WTC11 (cell line): ENCODE data around the gene NUP214. TPM values are rescaled to one million over a fixed set of nuclear protein-coding genes. Genes with fewer than 3 reads are reported as not detected.

Experiments used
- ATAC-seq: fragments of 200-7000 bp; cut with Tn5 transposase; 2 replicates; pipeline ENCODE4 v1.10.0; 2021; ENCODE audit warnings: mild to moderate bottlenecking, moderate library complexity
- CTCF ChIA-PET: fragments of 300-600 bp; sonication (Branson Sonifier 250); formaldehyde crosslinking; loops from one replicate; lab custom pipeline; 2021; ENCODE audit warnings: antibody characterized with exemption; lab: Charles Lee
- POLR2A ChIA-PET: fragments of 350-600 bp; sonication (Branson Sonifier 250); formaldehyde crosslinking; loops from one replicate; lab custom pipeline; 2021; ENCODE audit warnings: antibody characterized with exemption; lab: Charles Lee
- DNase-seq: peaks from one replicate; pipeline ENCODE4 v3.0.0; 2021; ENCODE audit warnings: low spot score
- H3K27ac Mint-ChIP-seq: 2 replicates; pipeline ENCODE4 v1.8.0; 2021; ENCODE audit warnings: mixed read lengths
- H3K27me3 Mint-ChIP-seq: 2 replicates; pipeline ENCODE4 v1.8.0; 2021; ENCODE audit warnings: low read depth, mild to moderate bottlenecking, moderate library complexity, mixed read lengths
- H3K36me3 Mint-ChIP-seq: 2 replicates; pipeline ENCODE4 v1.8.0; 2021; ENCODE audit warnings: mixed read lengths
- H3K4me1 Mint-ChIP-seq: 2 replicates; pipeline ENCODE4 v1.8.0; 2022; ENCODE audit warnings: mixed read lengths
- H3K4me3 Mint-ChIP-seq: 2 replicates; pipeline ENCODE4 v1.8.0; 2021; ENCODE audit warnings: mild to moderate bottlenecking, moderate library complexity, mixed read lengths
- H3K9me3 Mint-ChIP-seq: 2 replicates; pipeline ENCODE4 v1.8.0; 2021; ENCODE audit warnings: mixed read lengths
- EMX1 ChIP-seq: fragments of 250-450 bp; sonication (Bioruptor Pico); IDR thresholded peaks from 2 replicates; pipeline ENCODE4 v1.8.0; 2021; ENCODE audit warnings: mild to moderate bottlenecking
- NR1H2 ChIP-seq: sonication (generic); formaldehyde crosslinking; IDR thresholded peaks from 2 replicates; pipeline ENCODE4 v1.9.0; 2021; ENCODE audit warnings: mild to moderate bottlenecking, moderate library complexity, missing genetic modification reagents
- SMAD4 ChIP-seq: sonication (generic); formaldehyde crosslinking; IDR thresholded peaks from 2 replicates; pipeline ENCODE4 v1.8.0; 2022; ENCODE audit warnings: mild to moderate bottlenecking, missing genetic modification reagents
- ZNF138 ChIP-seq: sonication (generic); formaldehyde crosslinking; conservative IDR thresholded peaks from 2 replicates; pipeline ENCODE4 v1.8.1; 2022; ENCODE audit warnings: mild to moderate bottlenecking, moderate library complexity, missing genetic modification reagents
- ZNF263 ChIP-seq: sonication (generic); formaldehyde crosslinking; IDR thresholded peaks from 2 replicates; pipeline ENCODE4 v1.8.1; 2022; ENCODE audit warnings: low read depth, mild to moderate bottlenecking, moderate library complexity, missing genetic modification reagents
- ZNF416 ChIP-seq: fragments of 250-450 bp; sonication (Bioruptor Pico); IDR thresholded peaks from 2 replicates; pipeline ENCODE4 v1.9.0; 2021; ENCODE audit warnings: mild to moderate bottlenecking, inconsistent platforms
- ZNF423 ChIP-seq: fragments of 250-450 bp; sonication (Bioruptor Pico); IDR thresholded peaks from 2 replicates; pipeline ENCODE4 v2.1.2; 2022; ENCODE audit warnings: mild to moderate bottlenecking, moderate library complexity
- total RNA-seq: library from RNA; stranded (reverse); gene quantifications from 3 replicates; pipeline ENCODE4 v1.2.3, GENCODE V29; 2021
- TF ChIP-seq, protein P1 (sequence below): fragments of 250-450 bp; sonication (Bioruptor Pico); IDR thresholded peaks from 2 replicates; pipeline ENCODE4 v1.8.0; 2021; ENCODE audit warnings: mild to moderate bottlenecking
- TF ChIP-seq, protein P2 (sequence below): fragments of 200-600 bp; IDR thresholded peaks from 2 replicates; pipeline ENCODE4 v1.8.0; 2022; ENCODE audit warnings: antibody characterized with exemption
- TF ChIP-seq, protein P3 (sequence below): sonication (generic); formaldehyde crosslinking; IDR thresholded peaks from 2 replicates; pipeline ENCODE4 v1.8.0; 2022; ENCODE audit warnings: missing genetic modification reagents
- TF ChIP-seq, protein P4 (sequence below): fragments of 250-450 bp; sonication (Bioruptor Pico); IDR thresholded peaks from 2 replicates; pipeline ENCODE4 v1.9.0; 2021; ENCODE audit warnings: mild to moderate bottlenecking, borderline replicate concordance
- TF ChIP-seq, protein P5 (sequence below): sonication (generic); formaldehyde crosslinking; IDR thresholded peaks from 2 replicates; pipeline ENCODE4 v1.8.1; 2022; ENCODE audit warnings: mild to moderate bottlenecking, moderate library complexity, missing genetic modification reagents
- TF ChIP-seq, protein P6 (sequence below): sonication (generic); formaldehyde crosslinking; IDR thresholded peaks from 2 replicates; pipeline ENCODE4 v1.8.0; 2022; ENCODE audit warnings: mild to moderate bottlenecking, missing genetic modification reagents

NUP214 gene
- total RNA-seq, 1 experiment from 2014 or later, result 41.8 TPM

DNA sequence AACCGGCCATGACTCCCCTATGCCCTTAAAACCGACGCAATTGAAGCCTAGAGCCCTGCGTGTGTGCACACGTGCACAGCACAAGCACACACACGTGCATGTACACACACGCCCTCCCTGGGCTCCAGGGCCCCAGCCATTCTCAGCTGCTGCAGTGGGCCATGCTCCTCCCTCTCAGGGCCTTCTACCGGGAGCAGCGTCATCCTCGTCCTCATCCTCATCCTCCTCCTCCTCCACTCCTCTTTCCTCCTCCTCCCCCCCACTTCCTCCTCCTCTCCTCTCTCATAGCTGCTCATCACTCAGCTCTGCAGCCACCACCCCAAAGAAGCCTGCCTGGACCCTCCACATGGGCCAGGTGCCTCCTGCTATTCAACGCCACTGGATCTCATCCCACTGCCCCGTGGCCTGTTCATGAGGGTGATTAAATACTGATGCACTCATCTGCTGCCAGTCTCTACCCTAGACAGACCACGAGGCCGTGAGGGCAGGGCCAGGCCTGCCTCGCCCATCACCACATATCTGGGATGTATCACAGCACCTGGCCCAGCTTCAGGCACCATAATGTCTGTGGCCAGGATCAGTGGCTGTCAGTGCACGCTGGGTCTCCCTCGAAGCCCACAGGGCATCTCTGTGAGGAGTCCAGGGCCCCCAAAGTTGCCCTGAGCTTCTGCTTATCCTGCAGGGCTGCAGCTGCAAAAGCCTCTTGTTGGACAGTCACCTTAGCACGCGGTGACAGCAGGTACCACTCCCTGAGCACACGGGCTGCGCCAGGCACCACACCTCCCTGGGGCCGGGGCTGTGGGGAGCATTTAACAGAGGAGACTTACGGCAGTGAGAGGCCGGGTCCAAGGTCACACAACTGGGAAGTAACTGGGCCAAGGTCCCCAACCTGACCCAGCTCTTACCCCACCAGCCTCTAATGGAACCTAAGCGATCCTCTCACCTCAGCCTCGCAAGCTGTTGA lies 141.2 kb downstream of the NUP214 start:
- H3K9me3 Mint-ChIP-seq, result no peaks in the 10 kb centered on the region
- H3K27me3 Mint-ChIP-seq, result no peaks in the 10 kb centered on the region
- no peak overlapping the region for H3K4me3 Mint-ChIP-seq
- peaks cover 15% of the 10 kb centered on the region for H3K4me1 Mint-ChIP-seq
- no peaks in the 10 kb centered on the region for H3K36me3 Mint-ChIP-seq
- ChIA-PET POLR2A (no interaction called here), CTCF (interaction anchor here (0.6 to 2.8 kb wide), 3 partner anchors 10 to 83 kb away, joined by 3 to 12 read pairs (median 4); no protein-coding TSS in a partner anchor)
- ATAC-seq (no peak), DNase-seq (no peak)
- TF ChIP-seq ZNF263 (CRISPR knock-in tag) (peak; percentile 66; the same call in 1 of the 2 replicates), ZNF416 (CRISPR knock-in tag) (no peak), ZNF423 (CRISPR knock-in tag) (no peak)
- TF ChIP-seq, protein P1, sequence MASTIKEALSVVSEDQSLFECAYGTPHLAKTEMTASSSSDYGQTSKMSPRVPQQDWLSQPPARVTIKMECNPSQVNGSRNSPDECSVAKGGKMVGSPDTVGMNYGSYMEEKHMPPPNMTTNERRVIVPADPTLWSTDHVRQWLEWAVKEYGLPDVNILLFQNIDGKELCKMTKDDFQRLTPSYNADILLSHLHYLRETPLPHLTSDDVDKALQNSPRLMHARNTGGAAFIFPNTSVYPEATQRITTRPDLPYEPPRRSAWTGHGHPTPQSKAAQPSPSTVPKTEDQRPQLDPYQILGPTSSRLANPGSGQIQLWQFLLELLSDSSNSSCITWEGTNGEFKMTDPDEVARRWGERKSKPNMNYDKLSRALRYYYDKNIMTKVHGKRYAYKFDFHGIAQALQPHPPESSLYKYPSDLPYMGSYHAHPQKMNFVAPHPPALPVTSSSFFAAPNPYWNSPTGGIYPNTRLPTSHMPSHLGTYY (CRISPR knock-in tag), result no peak
- TF ChIP-seq, protein P2, sequence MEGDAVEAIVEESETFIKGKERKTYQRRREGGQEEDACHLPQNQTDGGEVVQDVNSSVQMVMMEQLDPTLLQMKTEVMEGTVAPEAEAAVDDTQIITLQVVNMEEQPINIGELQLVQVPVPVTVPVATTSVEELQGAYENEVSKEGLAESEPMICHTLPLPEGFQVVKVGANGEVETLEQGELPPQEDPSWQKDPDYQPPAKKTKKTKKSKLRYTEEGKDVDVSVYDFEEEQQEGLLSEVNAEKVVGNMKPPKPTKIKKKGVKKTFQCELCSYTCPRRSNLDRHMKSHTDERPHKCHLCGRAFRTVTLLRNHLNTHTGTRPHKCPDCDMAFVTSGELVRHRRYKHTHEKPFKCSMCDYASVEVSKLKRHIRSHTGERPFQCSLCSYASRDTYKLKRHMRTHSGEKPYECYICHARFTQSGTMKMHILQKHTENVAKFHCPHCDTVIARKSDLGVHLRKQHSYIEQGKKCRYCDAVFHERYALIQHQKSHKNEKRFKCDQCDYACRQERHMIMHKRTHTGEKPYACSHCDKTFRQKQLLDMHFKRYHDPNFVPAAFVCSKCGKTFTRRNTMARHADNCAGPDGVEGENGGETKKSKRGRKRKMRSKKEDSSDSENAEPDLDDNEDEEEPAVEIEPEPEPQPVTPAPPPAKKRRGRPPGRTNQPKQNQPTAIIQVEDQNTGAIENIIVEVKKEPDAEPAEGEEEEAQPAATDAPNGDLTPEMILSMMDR, result no peak
- H3K27ac Mint-ChIP-seq, result peak overlapping the region; percentile 90

DNA sequence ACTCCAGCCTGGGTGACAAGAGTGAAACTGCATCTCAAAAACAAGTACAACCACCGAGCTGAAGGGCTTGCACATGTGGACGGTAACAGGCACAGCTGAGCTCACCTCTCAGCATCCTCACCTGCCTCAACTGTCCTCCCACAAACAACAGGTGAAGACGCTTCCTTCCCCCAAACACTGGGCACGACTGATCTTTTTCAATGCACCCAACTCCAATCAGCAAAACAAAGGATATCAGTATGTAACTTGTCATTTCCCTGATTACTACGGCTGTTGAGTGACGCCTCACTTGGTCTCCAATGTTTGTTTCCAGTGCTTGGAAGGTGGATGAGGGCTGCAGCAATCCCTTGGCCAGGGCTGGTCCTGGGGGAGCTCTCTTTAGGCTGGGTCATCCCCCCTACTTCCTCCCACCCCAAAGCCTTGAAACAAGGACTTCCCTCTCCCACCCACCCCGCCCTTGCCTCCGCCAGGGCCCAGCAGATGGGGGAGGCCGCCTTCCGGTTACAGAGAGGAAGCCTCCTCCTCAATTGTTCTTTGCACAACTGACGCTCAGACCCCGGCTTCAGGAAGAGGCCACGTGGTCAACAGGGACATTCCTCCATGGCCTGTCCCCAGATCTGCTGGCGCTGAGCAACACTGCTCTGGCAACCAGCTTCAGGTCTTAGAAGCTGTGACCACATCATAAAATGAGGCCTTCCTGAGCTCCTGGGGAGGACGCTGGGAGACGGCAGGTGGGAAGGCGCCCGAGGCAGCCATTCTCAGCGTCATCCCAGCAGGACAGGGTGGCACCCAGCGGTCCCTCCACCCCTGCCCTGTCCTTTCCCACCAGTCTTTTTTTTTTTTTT lies 145.0 kb downstream of the NUP214 start:
- TF ChIP-seq SMAD4 (CRISPR knock-in tag) (no peak), NR1H2 (CRISPR knock-in tag) (no peak), ZNF138 (CRISPR knock-in tag) (no peak), EMX1 (CRISPR knock-in tag) (no peak)
- TF ChIP-seq, protein P3, sequence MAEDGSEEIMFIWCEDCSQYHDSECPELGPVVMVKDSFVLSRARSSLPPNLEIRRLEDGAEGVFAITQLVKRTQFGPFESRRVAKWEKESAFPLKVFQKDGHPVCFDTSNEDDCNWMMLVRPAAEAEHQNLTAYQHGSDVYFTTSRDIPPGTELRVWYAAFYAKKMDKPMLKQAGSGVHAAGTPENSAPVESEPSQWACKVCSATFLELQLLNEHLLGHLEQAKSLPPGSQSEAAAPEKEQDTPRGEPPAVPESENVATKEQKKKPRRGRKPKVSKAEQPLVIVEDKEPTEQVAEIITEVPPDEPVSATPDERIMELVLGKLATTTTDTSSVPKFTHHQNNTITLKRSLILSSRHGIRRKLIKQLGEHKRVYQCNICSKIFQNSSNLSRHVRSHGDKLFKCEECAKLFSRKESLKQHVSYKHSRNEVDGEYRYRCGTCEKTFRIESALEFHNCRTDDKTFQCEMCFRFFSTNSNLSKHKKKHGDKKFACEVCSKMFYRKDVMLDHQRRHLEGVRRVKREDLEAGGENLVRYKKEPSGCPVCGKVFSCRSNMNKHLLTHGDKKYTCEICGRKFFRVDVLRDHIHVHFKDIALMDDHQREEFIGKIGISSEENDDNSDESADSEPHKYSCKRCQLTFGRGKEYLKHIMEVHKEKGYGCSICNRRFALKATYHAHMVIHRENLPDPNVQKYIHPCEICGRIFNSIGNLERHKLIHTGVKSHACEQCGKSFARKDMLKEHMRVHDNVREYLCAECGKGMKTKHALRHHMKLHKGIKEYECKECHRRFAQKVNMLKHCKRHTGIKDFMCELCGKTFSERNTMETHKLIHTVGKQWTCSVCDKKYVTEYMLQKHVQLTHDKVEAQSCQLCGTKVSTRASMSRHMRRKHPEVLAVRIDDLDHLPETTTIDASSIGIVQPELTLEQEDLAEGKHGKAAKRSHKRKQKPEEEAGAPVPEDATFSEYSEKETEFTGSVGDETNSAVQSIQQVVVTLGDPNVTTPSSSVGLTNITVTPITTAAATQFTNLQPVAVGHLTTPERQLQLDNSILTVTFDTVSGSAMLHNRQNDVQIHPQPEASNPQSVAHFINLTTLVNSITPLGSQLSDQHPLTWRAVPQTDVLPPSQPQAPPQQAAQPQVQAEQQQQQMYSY (CRISPR knock-in tag), result no peak
- TF ChIP-seq, protein P4, sequence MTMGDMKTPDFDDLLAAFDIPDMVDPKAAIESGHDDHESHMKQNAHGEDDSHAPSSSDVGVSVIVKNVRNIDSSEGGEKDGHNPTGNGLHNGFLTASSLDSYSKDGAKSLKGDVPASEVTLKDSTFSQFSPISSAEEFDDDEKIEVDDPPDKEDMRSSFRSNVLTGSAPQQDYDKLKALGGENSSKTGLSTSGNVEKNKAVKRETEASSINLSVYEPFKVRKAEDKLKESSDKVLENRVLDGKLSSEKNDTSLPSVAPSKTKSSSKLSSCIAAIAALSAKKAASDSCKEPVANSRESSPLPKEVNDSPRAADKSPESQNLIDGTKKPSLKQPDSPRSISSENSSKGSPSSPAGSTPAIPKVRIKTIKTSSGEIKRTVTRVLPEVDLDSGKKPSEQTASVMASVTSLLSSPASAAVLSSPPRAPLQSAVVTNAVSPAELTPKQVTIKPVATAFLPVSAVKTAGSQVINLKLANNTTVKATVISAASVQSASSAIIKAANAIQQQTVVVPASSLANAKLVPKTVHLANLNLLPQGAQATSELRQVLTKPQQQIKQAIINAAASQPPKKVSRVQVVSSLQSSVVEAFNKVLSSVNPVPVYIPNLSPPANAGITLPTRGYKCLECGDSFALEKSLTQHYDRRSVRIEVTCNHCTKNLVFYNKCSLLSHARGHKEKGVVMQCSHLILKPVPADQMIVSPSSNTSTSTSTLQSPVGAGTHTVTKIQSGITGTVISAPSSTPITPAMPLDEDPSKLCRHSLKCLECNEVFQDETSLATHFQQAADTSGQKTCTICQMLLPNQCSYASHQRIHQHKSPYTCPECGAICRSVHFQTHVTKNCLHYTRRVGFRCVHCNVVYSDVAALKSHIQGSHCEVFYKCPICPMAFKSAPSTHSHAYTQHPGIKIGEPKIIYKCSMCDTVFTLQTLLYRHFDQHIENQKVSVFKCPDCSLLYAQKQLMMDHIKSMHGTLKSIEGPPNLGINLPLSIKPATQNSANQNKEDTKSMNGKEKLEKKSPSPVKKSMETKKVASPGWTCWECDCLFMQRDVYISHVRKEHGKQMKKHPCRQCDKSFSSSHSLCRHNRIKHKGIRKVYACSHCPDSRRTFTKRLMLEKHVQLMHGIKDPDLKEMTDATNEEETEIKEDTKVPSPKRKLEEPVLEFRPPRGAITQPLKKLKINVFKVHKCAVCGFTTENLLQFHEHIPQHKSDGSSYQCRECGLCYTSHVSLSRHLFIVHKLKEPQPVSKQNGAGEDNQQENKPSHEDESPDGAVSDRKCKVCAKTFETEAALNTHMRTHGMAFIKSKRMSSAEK, result no peak
- TF ChIP-seq, protein P5, sequence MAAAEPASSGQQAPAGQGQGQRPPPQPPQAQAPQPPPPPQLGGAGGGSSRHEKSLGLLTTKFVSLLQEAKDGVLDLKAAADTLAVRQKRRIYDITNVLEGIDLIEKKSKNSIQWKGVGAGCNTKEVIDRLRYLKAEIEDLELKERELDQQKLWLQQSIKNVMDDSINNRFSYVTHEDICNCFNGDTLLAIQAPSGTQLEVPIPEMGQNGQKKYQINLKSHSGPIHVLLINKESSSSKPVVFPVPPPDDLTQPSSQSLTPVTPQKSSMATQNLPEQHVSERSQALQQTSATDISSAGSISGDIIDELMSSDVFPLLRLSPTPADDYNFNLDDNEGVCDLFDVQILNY (CRISPR knock-in tag), result no peak
- TF ChIP-seq, protein P6, sequence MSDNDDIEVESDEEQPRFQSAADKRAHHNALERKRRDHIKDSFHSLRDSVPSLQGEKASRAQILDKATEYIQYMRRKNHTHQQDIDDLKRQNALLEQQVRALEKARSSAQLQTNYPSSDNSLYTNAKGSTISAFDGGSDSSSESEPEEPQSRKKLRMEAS (CRISPR knock-in tag), result no peak
- TF ChIP-seq, all 79 proteins: peak for 0
- Mint-ChIP-seq H3K4me3 (no peak overlapping the region), H3K27me3 (peaks cover 2% of the 10 kb centered on the region), H3K36me3 (no peaks in the 10 kb centered on the region), H3K4me1 (peaks cover 26% of the 10 kb centered on the region), H3K9me3 (no peaks in the 10 kb centered on the region), H3K27ac (peak overlapping the region; percentile 30; the same call in 1 of the 2 replicates)
- no peak; the same call in 1 of the 2 replicates for ATAC-seq
- no peak for DNase-seq
- CTCF ChIA-PET, result interaction anchor here (0.5 to 7.8 kb wide), 6 partner anchors 13 to 465 kb away, joined by 3 to 57 read pairs (median 6); no protein-coding TSS in a partner anchor
- POLR2A ChIA-PET, result interaction anchor here (0.7 kb wide), 1 partner anchor 32 kb away, joined by 4 read pairs; no protein-coding TSS in a partner anchor
